Esophagus squamous epithelium (tissue), 4 donors: ENCODE data around the gene FBLN7.

Source experiments
- CTCF ChIP-seq, 6 experiments: fragments of 450-650 bp in 4 of 6; fragments of 200-600 bp in 2 of 6; sonication (generic) in 2 of 6; IDR thresholded peaks; one replicate each; pipeline ENCODE4 v1.5.1; 2016 to 2019; ENCODE audit warnings: antibody characterized with exemption in 6 of 6, mild to moderate bottlenecking in 4 of 6, moderate library complexity in 4 of 6
- POLR2A ChIP-seq, 4 donors: fragments of 450-650 bp; IDR thresholded peaks; one replicate each; pipeline ENCODE4 v1.6.1; 2017; ENCODE audit warnings: antibody characterized with exemption in 4 of 4, mild to moderate bottlenecking in 4 of 4, moderate library complexity in 3 of 4

GRCh38 chr2:112164876-112165275 lies 26.7 kb downstream of the FBLN7 start:
- no peak for TF ChIP-seq CTCF (IDR thresholded peaks at IDR 0.05)
- TF ChIP-seq POLR2A (IDR thresholded peaks at IDR 0.05), result no peak
